H1 (cell line): ENCODE data around the gene TXK.

ENCODE experiments used
- CHD1 ChIP-seq: IDR thresholded peaks from 2 replicates; pipeline ENCODE4 v1.6.1; 2012; ENCODE audit warnings: low read depth, low read length, improper control_type of control experiment
- EP300 ChIP-seq, 2 experiments: IDR thresholded peaks; 1 replicate in 1 of 2; 2 replicates in 1 of 2; pipeline ENCODE4 v1.6.1; 2011 to 2012; ENCODE audit warnings: low read depth in 2 of 2, low read length in 2 of 2, mild to moderate bottlenecking in 2 of 2, borderline replicate concordance in 1 of 2, inconsistent platforms in 1 of 2, moderate library complexity in 1 of 2
- EZH2 ChIP-seq: fragments of 200-600 bp; sonication (generic); IDR thresholded peaks from 2 replicates; pipeline ENCODE4 v1.7.1; 2012; ENCODE audit warnings: low read depth, mild to moderate bottlenecking, moderate library complexity, low read length, inconsistent platforms; ENCODE audit not compliant: severe bottlenecking
- FOSL1 ChIP-seq: IDR thresholded peaks from 2 replicates; pipeline ENCODE4 v1.6.1; 2011; ENCODE audit warnings: mild to moderate bottlenecking, low read depth, low read length, moderate library complexity; ENCODE audit not compliant: insufficient read depth
- NRF1 ChIP-seq: IDR thresholded peaks from 2 replicates; pipeline ENCODE4 v1.6.1; 2011; ENCODE audit warnings: mild to moderate bottlenecking, low read depth, low read length, improper control_type of control experiment
- POLR2A ChIP-seq, 2 experiments: IDR thresholded peaks; 1 replicate in 1 of 2; 2 replicates in 1 of 2; pipeline ENCODE4 v1.6.1; 2011; ENCODE audit warnings: low read depth in 2 of 2, low read length in 2 of 2, mild to moderate bottlenecking in 2 of 2; ENCODE audit errors: control extremely low read depth in 1 of 2
- POU5F1 ChIP-seq: IDR thresholded peaks from 2 replicates; pipeline ENCODE4 v1.6.1; 2011; ENCODE audit warnings: low read depth, mild to moderate bottlenecking, low read length, moderate library complexity
- RFX5 ChIP-seq: IDR thresholded peaks from 2 replicates; pipeline ENCODE4 v1.6.1; 2011; ENCODE audit warnings: low read depth, low read length, improper control_type of control experiment, borderline replicate concordance
- SIN3A ChIP-seq, 2 experiments: IDR thresholded peaks in 1 of 2; conservative IDR thresholded peaks in 1 of 2; 2 replicates each; pipeline ENCODE4 v1.6.1; 2011 to 2012; ENCODE audit warnings: low read length in 2 of 2, improper control_type of control experiment in 1 of 2, low read depth in 1 of 2, mild to moderate bottlenecking in 1 of 2
- SP1 ChIP-seq: IDR thresholded peaks from 2 replicates; pipeline ENCODE4 v1.6.1; 2011; ENCODE audit warnings: low read depth, low read length
- SP2 ChIP-seq: IDR thresholded peaks from 2 replicates; pipeline ENCODE4 v1.6.1; 2012; ENCODE audit warnings: mild to moderate bottlenecking, low read length, inconsistent platforms
- TAF7 ChIP-seq: optimal IDR thresholded peaks from 2 replicates; pipeline ENCODE3; 2011; ENCODE audit warnings: low read depth, mild to moderate bottlenecking, inconsistent platforms, low read length, moderate library complexity, borderline replicate concordance
- TF ChIP-seq, protein P1 (sequence below), 3 experiments: IDR thresholded peaks; 1 replicate in 2 of 3; 2 replicates in 1 of 3; pipeline versions ENCODE4 v1.5.1 to v1.6.1; 2011; ENCODE audit warnings: low read length in 3 of 3, mild to moderate bottlenecking in 3 of 3, inconsistent platforms in 2 of 3, low read depth in 1 of 3, moderate library complexity in 1 of 3; ENCODE audit not compliant: insufficient read depth in 1 of 3; ENCODE audit errors: control extremely low read depth in 1 of 3
- TF ChIP-seq, protein P2 (sequence below): IDR thresholded peaks from 2 replicates; pipeline ENCODE4 v1.6.1; 2011; ENCODE audit warnings: low read depth, mild to moderate bottlenecking, low read length; ENCODE audit not compliant: insufficient read depth

DNA sequence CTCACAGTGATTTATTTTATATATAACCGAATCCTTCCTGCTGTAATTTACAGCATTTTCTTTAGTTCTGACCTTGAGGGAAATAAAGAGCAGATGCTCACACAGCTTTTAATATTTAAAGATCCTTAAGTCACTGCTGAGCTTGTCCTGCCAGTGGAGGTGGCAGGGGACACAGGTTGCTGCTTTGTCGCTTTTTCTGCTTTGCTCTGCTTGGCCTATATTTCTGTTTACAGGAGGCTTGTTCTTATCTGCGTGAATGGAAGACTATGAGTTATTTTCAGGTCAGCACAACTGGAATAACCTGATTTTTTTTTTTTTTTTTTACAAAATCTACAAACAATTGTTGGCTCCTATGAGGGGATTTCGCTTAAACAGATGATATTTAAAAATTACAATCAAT, 2.3 kb downstream of the TXK start:
- TF ChIP-seq, protein P1, sequence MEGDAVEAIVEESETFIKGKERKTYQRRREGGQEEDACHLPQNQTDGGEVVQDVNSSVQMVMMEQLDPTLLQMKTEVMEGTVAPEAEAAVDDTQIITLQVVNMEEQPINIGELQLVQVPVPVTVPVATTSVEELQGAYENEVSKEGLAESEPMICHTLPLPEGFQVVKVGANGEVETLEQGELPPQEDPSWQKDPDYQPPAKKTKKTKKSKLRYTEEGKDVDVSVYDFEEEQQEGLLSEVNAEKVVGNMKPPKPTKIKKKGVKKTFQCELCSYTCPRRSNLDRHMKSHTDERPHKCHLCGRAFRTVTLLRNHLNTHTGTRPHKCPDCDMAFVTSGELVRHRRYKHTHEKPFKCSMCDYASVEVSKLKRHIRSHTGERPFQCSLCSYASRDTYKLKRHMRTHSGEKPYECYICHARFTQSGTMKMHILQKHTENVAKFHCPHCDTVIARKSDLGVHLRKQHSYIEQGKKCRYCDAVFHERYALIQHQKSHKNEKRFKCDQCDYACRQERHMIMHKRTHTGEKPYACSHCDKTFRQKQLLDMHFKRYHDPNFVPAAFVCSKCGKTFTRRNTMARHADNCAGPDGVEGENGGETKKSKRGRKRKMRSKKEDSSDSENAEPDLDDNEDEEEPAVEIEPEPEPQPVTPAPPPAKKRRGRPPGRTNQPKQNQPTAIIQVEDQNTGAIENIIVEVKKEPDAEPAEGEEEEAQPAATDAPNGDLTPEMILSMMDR (IDR thresholded peaks at IDR 0.05; ENCODE audit: control extremely low read depth in 1 of 3, insufficient read depth in 1 of 3, low read depth in 1 of 3, low read length in 3 of 3), result no peak
- TF ChIP-seq SP2 (no peak), NRF1 (no peak), TAF7 (no peak), EZH2 (no peak), POLR2A (IDR thresholded peaks at IDR 0.05; ENCODE audit: control extremely low read depth in 1 of 2, low read depth in 2 of 2, low read length in 2 of 2) (no peak), FOSL1 (no peak), RFX5 (no peak), CHD1 (no peak), SP1 (no peak), EP300 (IDR thresholded peaks at IDR 0.05; ENCODE audit: borderline replicate concordance in 1 of 2, low read depth in 2 of 2, low read length in 2 of 2) (no peak), SIN3A (conservative IDR thresholded peaks at IDR 0.05 in 1 of 2, IDR thresholded peaks at IDR 0.05 in 1 of 2; ENCODE audit: low read depth in 1 of 2, low read length in 2 of 2) (no peak), POU5F1 (no peak)
- TF ChIP-seq, protein P2, sequence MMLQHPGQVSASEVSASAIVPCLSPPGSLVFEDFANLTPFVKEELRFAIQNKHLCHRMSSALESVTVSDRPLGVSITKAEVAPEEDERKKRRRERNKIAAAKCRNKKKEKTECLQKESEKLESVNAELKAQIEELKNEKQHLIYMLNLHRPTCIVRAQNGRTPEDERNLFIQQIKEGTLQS, result no peak
